Naive thymus-derived CD8-positive, alpha-beta T cell (primary cell): ENCODE results near the gene SRRM1. TPM values are rescaled to one million over a fixed set of nuclear protein-coding genes. Genes with fewer than 3 reads are reported as not detected.
"Not testable (repeated sequence)": the region's sequence is repeated elsewhere in the genome, so short reads cannot be mapped to it uniquely, and the experiment has no call there.

Experiments used
- ATAC-seq, 2 donors: fragments of 150-1000 bp; cut with Tn5 transposase in 1 of 2; sonication (Bioruptor Pico), chemical (Tn5 transposase) in 1 of 2; 1 replicate in 1 of 2; 2 replicates in 1 of 2; pipeline ENCODE4 v1.10.0; 2021; ENCODE audit warnings: mild to moderate bottlenecking in 2 of 2, moderate library complexity in 2 of 2
- POLR2A ChIA-PET: fragments of 350-600 bp; sonication (Branson Sonifier 250); formaldehyde crosslinking; loops from one replicate; lab custom pipeline; 2021; ENCODE audit warnings: antibody characterized with exemption; lab: Charles Lee
- DNase-seq, 10 donors: peaks; one replicate each; pipeline versions ENCODE4 v3.0.0 to v3.0.0-alpha.2; 2020 to 2022
- H3K27ac Mint-ChIP-seq, 10 donors: one replicate each; pipeline ENCODE4 v1.8.0; 2020 to 2022; ENCODE audit warnings: mild to moderate bottlenecking in 10 of 10, mixed read lengths in 10 of 10, moderate library complexity in 4 of 10, inconsistent platforms in 1 of 10
- H3K27me3 Mint-ChIP-seq, 5 donors: one replicate each; pipeline ENCODE4 v1.8.0; 2021 to 2022; ENCODE audit warnings: mixed read lengths in 5 of 5
- H3K36me3 Mint-ChIP-seq, 3 donors: one replicate each; pipeline ENCODE4 v1.8.0; 2020 to 2022; ENCODE audit warnings: mixed read lengths in 3 of 3, mild to moderate bottlenecking in 2 of 3, inconsistent platforms in 1 of 3
- H3K4me1 Mint-ChIP-seq, 4 donors: one replicate each; pipeline ENCODE4 v1.8.0; 2021 to 2022; ENCODE audit warnings: mixed read lengths in 4 of 4
- H3K4me3 Mint-ChIP-seq, 10 donors: one replicate each; pipeline ENCODE4 v1.8.0; 2020 to 2022; ENCODE audit warnings: mild to moderate bottlenecking in 10 of 10, mixed read lengths in 10 of 10, moderate library complexity in 6 of 10, inconsistent platforms in 1 of 10
- H3K9me3 Mint-ChIP-seq, 9 donors: one replicate each; pipeline ENCODE4 v1.8.0; 2020 to 2022; ENCODE audit warnings: mixed read lengths in 9 of 9, mild to moderate bottlenecking in 3 of 9, inconsistent platforms in 1 of 9, moderate library complexity in 1 of 9
- polyA plus RNA-seq, 3 donors: library from polyadenylated mRNA; unstranded; fragments of 300-500 nt; fragmentation: Illumina TruSeq; gene quantifications; one replicate each; pipeline ENCODE4 v1.2.3, GENCODE V29; 2021
- total RNA-seq, 8 experiments: library from RNA in 2 of 8; stranded (reverse) in 2 of 8; gene quantifications; one replicate each; pipeline ENCODE4 v1.2.3 and lab custom pipeline; 2021 to 2026

The SRRM1 gene
- total and polyA plus RNA-seq, 5 experiments from 2014 or later: 122 to 275 (median 245) TPM

DNA sequence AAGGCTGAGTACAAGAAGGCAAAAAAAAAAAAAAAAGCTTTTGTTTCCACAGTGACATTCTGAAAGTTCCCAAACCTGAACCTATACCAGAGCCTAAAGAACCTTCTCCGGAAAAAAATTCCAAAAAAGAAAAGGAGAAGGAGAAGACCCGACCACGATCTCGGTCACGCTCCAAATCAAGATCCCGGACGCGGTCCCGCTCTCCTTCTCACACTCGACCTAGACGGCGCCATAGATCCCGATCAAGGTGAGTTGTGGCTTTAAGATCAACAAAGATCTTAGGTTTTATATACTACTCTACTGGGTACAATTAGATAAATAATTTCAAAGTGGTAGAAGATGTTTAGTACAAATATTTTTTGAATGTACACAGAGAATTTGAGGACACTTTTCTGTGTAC, 9.3 kb downstream of the SRRM1 start:
- ATAC-seq: no peak
- Mint-ChIP-seq H3K4me3 (no peak overlapping the region), H3K36me3 (peaks cover 5 to 97% (median 60%) of the 10 kb centered on the region in 3 donors), H3K27ac (peak overlapping the region in 1 of 10 donors; percentile 11), H3K9me3 (no peaks in the 10 kb centered on the region), H3K4me1 (peaks cover 11 to 46% (median 31%) of the 10 kb centered on the region in 4 donors), H3K27me3 (no peaks in the 10 kb centered on the region)
- POLR2A ChIA-PET: interaction anchor here (0.6 kb wide), 1 partner anchor 15 kb away, joined by 3 read pairs; no protein-coding TSS in a partner anchor
- DNase-seq: no peak

DNA sequence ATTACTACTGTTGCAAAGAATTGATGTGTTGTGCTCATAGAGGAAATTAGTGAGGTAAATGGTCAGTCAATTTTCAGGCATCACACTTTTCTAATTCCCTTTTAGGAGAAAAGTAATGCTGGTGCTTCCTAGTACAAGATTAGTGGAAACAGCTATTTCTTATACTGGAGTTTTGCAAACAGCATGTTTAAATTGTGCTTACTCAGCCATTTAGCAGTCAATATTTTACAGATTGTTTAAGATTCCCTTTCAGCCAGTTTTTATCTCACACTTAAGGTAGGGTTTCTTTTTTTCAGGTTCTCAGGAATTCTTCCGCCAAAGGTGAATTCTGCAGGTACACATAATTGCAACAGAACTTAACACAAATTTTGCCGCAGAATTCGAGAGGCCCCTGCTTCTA, 10.9 kb downstream of the SRRM1 start:
- no peak for ATAC-seq
- peaks cover 12 to 96% (median 55%) of the 10 kb centered on the region in 3 donors for H3K36me3 Mint-ChIP-seq
- no peaks in the 10 kb centered on the region for H3K9me3 Mint-ChIP-seq
- no peak for DNase-seq
- H3K27ac Mint-ChIP-seq: peak overlapping the region in 1 of 10 donors; percentile 22
- peaks cover 16 to 46% (median 38%) of the 10 kb centered on the region in 4 donors for H3K4me1 Mint-ChIP-seq
- POLR2A ChIA-PET: interaction anchor here (1.1 kb wide), 1 partner anchor 10 kb away, joined by 3 read pairs; the partner anchor contains the start of gene SRRM1
- H3K27me3 Mint-ChIP-seq: no peaks in the 10 kb centered on the region
- H3K4me3 Mint-ChIP-seq: no peak overlapping the region

DNA sequence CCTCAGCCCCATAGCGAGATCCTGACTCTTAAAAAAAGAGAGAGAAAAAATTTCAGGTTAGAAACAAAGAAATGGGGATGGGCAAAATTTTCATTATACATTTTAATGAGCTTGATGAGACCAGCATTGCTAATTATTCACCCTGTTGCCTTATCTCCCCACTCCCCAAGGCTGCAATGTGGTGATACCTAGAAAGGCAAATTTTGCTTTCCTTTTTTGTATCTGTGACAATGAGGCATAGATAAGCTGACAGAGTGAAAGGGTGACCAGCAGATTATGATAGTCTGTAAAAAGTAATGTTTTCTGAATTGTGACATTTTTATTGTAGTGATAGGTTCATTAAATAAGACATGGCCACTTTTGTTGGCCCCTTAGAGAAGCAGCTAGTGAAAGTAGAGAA, 12.9 kb downstream of the SRRM1 start:
- POLR2A ChIA-PET: no interaction called here
- no peak overlapping the region for H3K4me3 Mint-ChIP-seq
- ATAC-seq: no peak

DNA sequence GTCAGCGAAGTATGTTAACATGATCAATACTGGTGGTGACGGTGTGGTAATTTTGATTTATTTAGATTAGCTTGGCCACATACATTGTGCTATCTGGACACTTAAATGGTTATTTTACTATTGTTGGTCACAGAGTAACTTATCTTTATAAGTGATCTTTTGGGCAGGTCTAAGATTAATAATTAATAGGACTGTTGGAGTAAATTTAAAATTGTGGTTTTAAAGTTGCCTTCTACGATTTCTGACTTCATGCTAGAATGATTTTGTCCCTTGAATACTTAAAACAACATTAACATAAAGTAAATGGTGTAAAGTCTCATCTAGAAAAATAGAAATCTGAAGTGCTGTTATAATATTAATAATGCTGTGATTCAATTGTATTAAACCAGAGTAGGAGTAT, 14.7 kb downstream of the SRRM1 start:
- Mint-ChIP-seq H3K9me3 (no peaks in the 10 kb centered on the region), H3K4me1 (peaks cover 17 to 47% (median 42%) of the 10 kb centered on the region in 4 donors), H3K4me3 (peak overlapping the region in 1 of 10 donors; percentile 9), H3K36me3 (peaks cover 7 to 96% (median 42%) of the 10 kb centered on the region in 3 donors), H3K27me3 (no peaks in the 10 kb centered on the region), H3K27ac (peak overlapping the region in 2 of 10 donors; percentile 3 to 39)
- no peak for DNase-seq
- POLR2A ChIA-PET: interaction anchor here (1.3 kb wide), 1 partner anchor 26 kb away, joined by 3 read pairs; no protein-coding TSS in a partner anchor
- ATAC-seq: no peak

More for the DNA sequence above, 12.9 kb downstream of the SRRM1 start:
- Mint-ChIP-seq H3K27ac (peak overlapping the region in 2 of 10 donors; percentile 34 to 46), H3K4me1 (peaks cover 19 to 50% (median 45%) of the 10 kb centered on the region in 4 donors), H3K9me3 (no peaks in the 10 kb centered on the region), H3K27me3 (no peaks in the 10 kb centered on the region), H3K36me3 (peaks cover 9 to 95% (median 45%) of the 10 kb centered on the region in 3 donors)
- no peak for DNase-seq

DNA sequence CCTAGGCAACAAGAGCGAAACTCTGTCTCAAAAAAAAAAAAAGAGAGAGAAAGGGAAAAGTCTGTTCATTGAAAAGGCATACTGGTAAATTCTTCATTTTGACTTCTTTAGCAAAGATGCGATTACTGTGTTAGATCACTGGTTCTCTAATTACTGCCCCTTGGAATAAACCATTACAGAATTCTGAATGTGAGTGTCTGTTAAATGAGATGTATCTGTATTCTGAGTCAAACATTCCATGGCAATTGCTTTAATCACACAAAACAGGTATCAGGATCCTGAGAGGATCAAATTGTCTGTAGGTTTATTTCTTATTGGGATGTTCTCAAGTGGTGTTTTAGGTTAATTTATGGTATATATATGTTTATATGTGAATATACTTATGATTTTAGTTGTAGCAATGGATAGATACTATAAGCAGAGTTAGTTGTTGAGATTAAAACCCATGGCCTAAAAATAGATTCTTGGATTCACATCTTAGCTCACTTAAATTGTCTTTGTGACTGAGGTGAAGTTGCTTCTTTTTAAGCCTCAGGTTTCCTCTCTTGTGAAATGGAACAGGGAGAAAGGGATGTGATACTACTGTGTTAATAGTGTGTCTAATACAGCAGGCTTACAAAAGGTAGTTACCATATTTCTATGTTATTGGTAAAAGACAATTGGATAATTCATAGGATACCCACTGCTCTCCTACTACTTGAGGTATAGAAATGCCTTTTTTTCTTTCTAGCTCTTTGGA, 16.2 kb downstream of the SRRM1 start:
- no peaks in the 10 kb centered on the region for H3K9me3 Mint-ChIP-seq
- H3K4me3 Mint-ChIP-seq: peak overlapping the region in 1 of 10 donors; percentile 41
- no peaks in the 10 kb centered on the region for H3K27me3 Mint-ChIP-seq
- peaks cover 11 to 96% (median 37%) of the 10 kb centered on the region in 3 donors for H3K36me3 Mint-ChIP-seq
- ATAC-seq (no peak), DNase-seq (no peak)
- H3K27ac Mint-ChIP-seq: peak overlapping the region in 8 of 10 donors; percentile 21 to 80 (median 50)
- H3K4me1 Mint-ChIP-seq: peaks cover 19 to 44% (median 40%) of the 10 kb centered on the region in 4 donors
- POLR2A ChIA-PET: interaction anchor here (0.7 kb wide), 1 partner anchor 122 kb away, joined by 3 read pairs; no protein-coding TSS in a partner anchor

DNA sequence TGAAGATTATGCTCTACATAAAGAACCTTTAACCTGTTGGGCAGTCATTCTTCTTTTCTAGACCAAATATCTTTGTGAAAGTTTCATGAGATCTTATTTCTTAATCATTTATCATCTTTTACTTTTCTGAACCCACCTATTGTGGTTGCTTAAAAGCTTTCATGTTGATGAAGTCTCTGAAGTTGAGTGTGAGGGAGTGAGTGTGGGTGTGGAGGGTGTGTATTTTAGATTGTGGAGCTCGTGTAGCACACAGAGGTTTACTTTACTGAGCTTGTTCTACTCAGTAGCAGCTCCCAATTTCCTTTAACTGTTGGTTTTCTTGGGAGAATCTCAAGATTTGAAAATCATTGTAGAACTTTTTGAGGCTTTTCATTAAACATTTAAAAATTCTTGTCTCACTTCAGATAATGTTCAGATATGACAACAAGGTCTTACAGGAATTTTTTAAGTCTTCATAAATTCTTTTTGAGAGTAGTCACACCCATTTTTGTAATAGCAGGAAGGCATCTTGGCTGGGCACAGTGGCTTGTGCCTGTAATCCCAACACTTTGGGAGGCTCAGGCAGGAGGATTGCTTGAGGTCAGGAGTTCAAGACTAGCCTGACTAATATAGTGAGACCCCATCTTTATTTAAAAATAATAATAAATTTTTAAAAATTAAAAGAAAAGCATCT, 17.0 kb downstream of the SRRM1 start:
- Mint-ChIP-seq H3K4me1 (peaks cover 19 to 40% (median 39%) of the 10 kb centered on the region in 4 donors), H3K27me3 (no peaks in the 10 kb centered on the region), H3K9me3 (no peaks in the 10 kb centered on the region), H3K27ac (peak overlapping the region; percentile 21 to 80 (median 50)), H3K4me3 (peak overlapping the region in 3 of 10 donors; percentile 3 to 39 (median 19)), H3K36me3 (peaks cover 11 to 96% (median 30%) of the 10 kb centered on the region in 3 donors)
- POLR2A ChIA-PET: interaction anchor here (0.7 kb wide), 1 partner anchor 121 kb away, joined by 3 read pairs; no protein-coding TSS in a partner anchor
- ATAC-seq (peak; percentile 33 to 62), DNase-seq (no peak)

DNA sequence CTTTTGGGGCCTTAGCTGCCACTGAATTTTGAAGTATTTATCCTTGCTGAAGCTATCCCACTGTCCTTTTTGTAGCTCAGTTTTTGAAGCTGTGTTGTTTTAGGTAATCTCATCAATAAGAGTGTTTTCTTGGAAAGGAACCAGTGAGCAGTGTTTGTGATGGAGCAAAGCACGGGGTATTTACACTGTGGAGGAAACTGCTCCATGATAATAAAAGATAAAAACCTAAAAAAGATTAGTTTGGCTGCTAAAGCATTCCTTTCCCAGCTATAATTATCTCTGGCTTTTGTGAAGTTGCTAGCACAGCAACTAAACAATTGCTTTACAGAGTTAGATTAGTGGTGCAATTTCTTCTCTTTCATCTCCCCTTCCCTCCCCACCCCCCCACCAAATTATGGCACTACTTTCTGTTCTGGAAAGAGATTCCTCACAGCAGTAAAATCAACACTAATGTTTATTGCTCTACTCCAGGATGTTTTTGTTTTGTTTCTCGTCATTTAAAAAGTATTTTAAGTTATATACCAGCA, 21.5 kb downstream of the SRRM1 start:
- H3K4me1 Mint-ChIP-seq: peaks cover 7 to 10% (median 9%) of the 10 kb centered on the region in 4 donors
- no peaks in the 10 kb centered on the region for H3K27me3 Mint-ChIP-seq
- DNase-seq (no peak), ATAC-seq (no peak)
- H3K9me3 Mint-ChIP-seq: no peaks in the 10 kb centered on the region
- H3K36me3 Mint-ChIP-seq: peaks cover 4 to 96% (median 21%) of the 10 kb centered on the region in 3 donors
- H3K4me3 Mint-ChIP-seq: no peak overlapping the region
- POLR2A ChIA-PET: interaction anchor here (0.7 kb wide), 1 partner anchor 9 kb away, joined by 3 read pairs; no protein-coding TSS in a partner anchor
- H3K27ac Mint-ChIP-seq: no peak overlapping the region

DNA sequence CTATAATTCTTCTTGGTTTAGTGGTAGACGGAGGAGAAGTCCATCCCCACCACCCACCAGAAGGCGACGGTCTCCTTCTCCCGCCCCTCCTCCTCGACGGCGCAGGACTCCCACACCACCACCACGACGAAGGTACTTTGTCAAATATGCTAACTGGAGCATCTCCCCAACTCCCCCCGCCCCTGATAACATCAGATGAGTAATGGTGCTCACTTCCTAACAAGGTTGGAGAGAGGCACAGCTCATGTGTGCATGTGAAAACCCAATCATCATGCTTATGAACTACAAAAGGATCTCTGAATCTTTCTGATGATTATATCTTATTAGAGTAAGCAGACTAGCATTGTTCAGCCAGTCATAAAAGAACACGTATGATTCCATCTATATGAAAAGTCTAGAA, 23.7 kb downstream of the SRRM1 start:
- DNase-seq: no peak
- Mint-ChIP-seq H3K27ac (peak overlapping the region in 2 of 10 donors; percentile 16 to 46), H3K36me3 (peaks cover 4 to 98% (median 20%) of the 10 kb centered on the region in 3 donors), H3K27me3 (no peaks in the 10 kb centered on the region), H3K9me3 (no peaks in the 10 kb centered on the region), H3K4me3 (no peak overlapping the region), H3K4me1 (peaks cover 0 to 7% (median 2%) of the 10 kb centered on the region in 4 donors)
- ATAC-seq: no peak
- POLR2A ChIA-PET: no interaction called here

DNA sequence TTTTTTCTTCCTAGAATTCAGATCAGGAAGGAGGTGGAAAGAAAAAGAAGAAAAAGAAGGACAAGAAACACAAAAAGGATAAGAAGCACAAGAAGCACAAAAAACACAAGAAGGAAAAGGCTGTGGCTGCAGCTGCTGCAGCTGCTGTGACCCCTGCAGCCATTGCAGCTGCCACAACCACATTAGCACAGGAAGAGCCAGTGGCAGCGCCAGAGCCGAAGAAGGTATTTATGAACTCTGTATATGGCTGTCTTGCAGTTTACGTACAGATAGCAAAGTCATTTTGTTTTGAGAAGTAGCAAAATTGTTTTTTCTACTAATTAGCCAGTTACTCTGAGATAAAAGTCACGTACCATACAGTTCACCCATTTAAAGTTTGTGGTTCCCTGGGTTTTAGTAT, 28.3 kb downstream of the SRRM1 start:
- POLR2A ChIA-PET, H3K9me3 Mint-ChIP-seq, H3K4me1 Mint-ChIP-seq, H3K27me3 Mint-ChIP-seq, DNase-seq: not testable (repeated sequence)
- peak in 1 of 2 donors; percentile 53 for ATAC-seq
- peak overlapping the region in 1 of 10 donors; percentile 7 for H3K4me3 Mint-ChIP-seq
- peaks cover 8 to 92% (median 25%) of the 10 kb centered on the region in 3 donors for H3K36me3 Mint-ChIP-seq
- peak overlapping the region in 4 of 10 donors; percentile 16 to 86 (median 56) for H3K27ac Mint-ChIP-seq

DNA sequence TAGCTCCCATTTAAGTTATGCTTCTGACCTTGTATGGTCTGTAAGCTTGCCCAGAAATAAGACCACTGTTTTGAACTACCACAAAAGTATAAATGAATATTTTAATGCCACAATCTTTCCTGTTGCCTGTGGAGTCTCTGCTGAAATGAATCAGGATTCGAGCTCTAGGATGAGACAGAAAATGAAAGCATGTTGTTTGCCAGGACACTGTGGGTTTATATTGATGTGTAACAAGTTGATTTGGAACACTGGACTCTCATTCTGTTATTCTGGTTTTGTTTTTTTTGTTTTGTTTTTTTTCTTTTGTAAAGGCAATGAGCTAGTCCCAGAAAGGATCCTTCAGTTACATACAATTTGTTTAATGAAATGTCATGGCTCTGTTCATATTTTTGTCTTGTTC, 29.6 kb downstream of the SRRM1 start:
- H3K4me1 Mint-ChIP-seq, H3K9me3 Mint-ChIP-seq, H3K27me3 Mint-ChIP-seq, DNase-seq, ATAC-seq, H3K4me3 Mint-ChIP-seq, POLR2A ChIA-PET: not testable (repeated sequence)
- Mint-ChIP-seq H3K36me3 (peaks cover 8 to 90% (median 25%) of the 10 kb centered on the region in 3 donors), H3K27ac (peak overlapping the region in 5 of 10 donors; percentile 7 to 52 (median 48))

DNA sequence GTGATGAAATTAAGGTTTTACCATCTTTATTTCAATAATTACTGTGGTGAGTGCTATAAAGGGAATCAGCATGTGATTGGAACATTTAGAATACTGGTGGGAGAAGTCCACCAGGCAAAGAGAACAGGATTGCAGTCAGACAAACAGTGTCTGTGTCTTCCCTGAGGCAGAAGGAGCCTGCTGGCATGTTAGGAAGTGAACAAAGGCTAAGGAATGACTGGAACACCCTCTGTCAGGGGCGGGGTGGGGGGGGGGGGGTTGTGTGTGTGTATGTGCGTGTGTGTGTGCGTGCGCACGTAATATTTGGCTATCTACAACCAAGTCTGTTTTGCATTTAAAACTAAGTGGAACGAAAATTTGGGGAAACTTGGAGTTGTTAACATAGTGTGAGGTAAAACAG, 30.2 kb downstream of the SRRM1 start:
- Mint-ChIP-seq H3K4me1 (peaks cover 0 to 6% (median 2%) of the 10 kb centered on the region in 4 donors), H3K4me3 (no peak overlapping the region), H3K27ac (peak overlapping the region in 4 of 10 donors; percentile 15 to 51 (median 34)), H3K36me3 (peaks cover 8 to 84% (median 25%) of the 10 kb centered on the region in 3 donors), H3K27me3 (no peaks in the 10 kb centered on the region), H3K9me3 (no peaks in the 10 kb centered on the region)
- POLR2A ChIA-PET: interaction anchor here (0.9 kb wide), 1 partner anchor 9 kb away, joined by 3 read pairs; no protein-coding TSS in a partner anchor
- ATAC-seq: no peak
- DNase-seq: no peak

DNA sequence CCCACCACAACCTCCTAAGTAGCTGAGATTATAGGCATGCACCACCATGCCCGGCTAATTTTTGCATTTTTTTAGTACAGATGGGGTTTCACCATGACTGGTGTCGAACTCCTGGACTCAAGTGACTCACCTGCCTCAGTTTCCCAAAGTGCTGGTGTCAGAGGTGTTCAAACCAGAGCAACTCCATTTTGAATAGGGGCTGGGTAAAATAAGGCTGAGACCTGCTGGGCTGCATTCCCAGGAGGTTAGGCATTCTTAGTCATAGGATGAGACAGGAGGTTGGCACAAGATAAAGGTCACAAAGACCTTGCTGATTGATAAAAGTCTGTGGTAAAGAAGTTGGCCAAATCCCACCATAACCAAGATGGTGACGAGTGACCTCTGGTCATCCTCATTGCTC, 35.3 kb downstream of the SRRM1 start:
- H3K4me1 Mint-ChIP-seq, H3K9me3 Mint-ChIP-seq, H3K4me3 Mint-ChIP-seq, H3K27me3 Mint-ChIP-seq, H3K27ac Mint-ChIP-seq, DNase-seq, POLR2A ChIA-PET, ATAC-seq: not testable (repeated sequence)
- peaks cover 3 to 35% (median 8%) of the 10 kb centered on the region in 3 donors for H3K36me3 Mint-ChIP-seq
